WTC11 (cell line): ENCODE data around the gene PPM1L.

Experiments
- AFF4 ChIP-seq: sonication (generic); formaldehyde crosslinking; IDR thresholded peaks from 2 replicates; pipeline ENCODE4 v1.8.1; 2023; ENCODE audit warnings: mild to moderate bottlenecking, missing genetic modification reagents, borderline replicate concordance
- ATF2 ChIP-seq: sonication (generic); formaldehyde crosslinking; IDR thresholded peaks from 2 replicates; pipeline ENCODE4 v1.8.1; 2022; ENCODE audit warnings: low read depth, missing genetic modification reagents, borderline replicate concordance
- CBFB ChIP-seq: sonication (generic); formaldehyde crosslinking; IDR thresholded peaks from 2 replicates; pipeline ENCODE4 v1.8.1; 2022; ENCODE audit warnings: mild to moderate bottlenecking, low read depth, missing genetic modification reagents
- CTCF ChIP-seq: fragments of 200-600 bp; IDR thresholded peaks from 2 replicates; pipeline ENCODE4 v1.8.0; 2022; ENCODE audit warnings: antibody characterized with exemption
- ELF4 ChIP-seq: sonication (generic); formaldehyde crosslinking; IDR thresholded peaks from 2 replicates; pipeline ENCODE4 v1.8.1; 2022; ENCODE audit warnings: low read depth, mild to moderate bottlenecking, moderate library complexity, missing genetic modification reagents
- ESRRA ChIP-seq: sonication (generic); formaldehyde crosslinking; IDR thresholded peaks from 2 replicates; pipeline ENCODE4 v1.8.1; 2022; ENCODE audit warnings: mild to moderate bottlenecking, missing genetic modification reagents, borderline replicate concordance
- ETV6 ChIP-seq: sonication (generic); formaldehyde crosslinking; IDR thresholded peaks from 2 replicates; pipeline ENCODE4 v1.8.1; 2022; ENCODE audit warnings: mild to moderate bottlenecking, missing genetic modification reagents
- FOXJ3 ChIP-seq: sonication (generic); formaldehyde crosslinking; IDR thresholded peaks from 2 replicates; pipeline ENCODE4 v1.9.0; 2021; ENCODE audit warnings: missing genetic modification reagents, mild to moderate bottlenecking, borderline replicate concordance
- FOXP4 ChIP-seq: sonication (generic); formaldehyde crosslinking; IDR thresholded peaks from 2 replicates; pipeline ENCODE4 v1.8.0; 2022; ENCODE audit warnings: mild to moderate bottlenecking, missing genetic modification reagents
- IRF2 ChIP-seq: sonication (generic); formaldehyde crosslinking; IDR thresholded peaks from 2 replicates; pipeline ENCODE4 v1.8.0; 2022; ENCODE audit warnings: low read depth, missing genetic modification reagents, borderline replicate concordance
- NFYB ChIP-seq: sonication (generic); formaldehyde crosslinking; conservative IDR thresholded peaks from 2 replicates; pipeline ENCODE4 v1.8.0; 2022; ENCODE audit warnings: low read depth, missing genetic modification reagents
- ZBTB43 ChIP-seq: sonication (generic); formaldehyde crosslinking; IDR thresholded peaks from 2 replicates; pipeline ENCODE4 v1.8.1; 2023; ENCODE audit warnings: mild to moderate bottlenecking, missing genetic modification reagents
- ZNF281 ChIP-seq: sonication (generic); formaldehyde crosslinking; IDR thresholded peaks from 2 replicates; pipeline ENCODE4 v1.8.0; 2023; ENCODE audit warnings: mild to moderate bottlenecking, missing genetic modification reagents

- TF ChIP-seq CTCF (no peak), CBFB (CRISPR knock-in tag) (no peak), ESRRA (no peak), ZNF281 (CRISPR knock-in tag) (no peak), IRF2 (no peak), NFYB (no peak), FOXP4 (CRISPR knock-in tag) (no peak), AFF4 (no peak), ELF4 (CRISPR knock-in tag) (no peak), ATF2 (no peak), ETV6 (CRISPR knock-in tag) (no peak), ZBTB43 (CRISPR knock-in tag) (no peak), FOXJ3 (CRISPR knock-in tag) (no peak)
Measured at GRCh38 chr3:161083131-161083530, 327.1 kb downstream of the PPM1L start.
